CD1c-positive myeloid dendritic cell (primary cell): Measurements from ENCODE around the gene BANK1.

Experiments used
- DNase-seq: peaks from one replicate; pipeline ENCODE4 v3.0.0-alpha.2; 2016; ENCODE audit errors: extremely low spot score

BANK1 gene

DNA sequence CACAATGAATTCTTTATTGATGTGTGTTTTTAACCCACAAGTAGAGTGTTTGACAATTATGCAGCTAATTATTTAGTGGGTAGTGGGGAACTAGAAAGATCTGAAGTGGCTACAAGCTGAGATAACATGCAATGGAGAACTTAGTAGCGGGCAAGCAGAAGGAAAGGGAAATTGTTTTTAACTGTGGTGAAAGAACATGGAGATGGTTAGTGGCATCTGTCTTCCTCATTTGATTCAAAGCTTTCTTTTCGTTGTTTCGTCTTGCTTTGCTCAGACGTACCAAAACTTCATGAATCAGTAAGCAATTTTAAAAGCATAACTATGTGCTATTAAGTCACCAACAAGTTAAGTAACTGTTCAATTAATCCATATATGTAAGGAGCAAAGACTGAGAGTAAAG, 169.9 kb downstream of the BANK1 start:
- DNase-seq, result no peak

DNA sequence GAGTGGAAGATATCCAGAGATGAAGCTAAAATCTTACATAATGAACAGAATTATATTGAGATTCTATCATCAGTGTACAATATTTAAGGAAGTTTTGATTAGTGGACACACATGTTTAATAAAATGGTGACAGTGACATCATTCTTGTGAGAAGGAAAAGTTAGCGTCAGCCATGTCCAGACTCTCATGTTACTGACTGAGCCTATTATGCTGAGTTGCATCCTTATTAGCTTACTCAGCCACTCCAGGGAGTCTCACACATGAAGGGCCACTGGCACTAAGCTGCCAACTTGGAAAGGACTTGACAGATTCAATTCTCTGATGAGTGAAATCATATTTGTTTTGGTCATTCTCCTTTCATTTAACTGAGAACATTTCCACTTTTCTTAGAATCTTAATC, 170.6 kb downstream of the BANK1 start:
- no peak for DNase-seq

DNA sequence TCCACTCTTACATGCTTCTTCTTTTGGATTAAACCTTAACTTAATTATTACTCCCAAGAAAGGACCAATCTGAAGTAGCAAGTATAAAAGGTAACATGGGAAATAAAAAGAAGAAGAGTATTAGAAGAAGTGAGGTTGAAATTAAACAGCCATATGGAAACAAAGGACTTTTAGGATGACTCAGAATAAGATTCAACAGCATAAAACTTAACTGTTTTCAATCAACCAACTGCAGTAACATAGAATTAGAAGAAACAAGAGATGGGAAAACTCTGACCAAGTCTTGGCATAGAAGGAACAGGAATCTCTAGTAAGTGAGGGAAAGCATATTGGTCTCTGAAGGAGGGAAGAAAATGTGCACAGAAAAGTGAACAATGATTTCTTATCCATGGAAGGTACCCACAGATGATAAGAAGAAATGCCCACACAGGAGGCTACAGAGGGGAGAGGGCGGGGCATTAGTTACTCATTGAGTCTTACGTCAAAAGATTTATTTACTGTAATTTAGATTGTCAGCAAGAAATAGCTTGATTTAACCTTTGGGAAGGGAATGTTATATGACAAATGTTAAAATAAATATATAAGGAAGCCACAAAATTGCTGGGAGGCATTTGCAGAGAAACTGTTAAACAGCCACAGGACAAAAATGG, 177.3 kb downstream of the BANK1 start:
- DNase-seq, result no peak

DNA sequence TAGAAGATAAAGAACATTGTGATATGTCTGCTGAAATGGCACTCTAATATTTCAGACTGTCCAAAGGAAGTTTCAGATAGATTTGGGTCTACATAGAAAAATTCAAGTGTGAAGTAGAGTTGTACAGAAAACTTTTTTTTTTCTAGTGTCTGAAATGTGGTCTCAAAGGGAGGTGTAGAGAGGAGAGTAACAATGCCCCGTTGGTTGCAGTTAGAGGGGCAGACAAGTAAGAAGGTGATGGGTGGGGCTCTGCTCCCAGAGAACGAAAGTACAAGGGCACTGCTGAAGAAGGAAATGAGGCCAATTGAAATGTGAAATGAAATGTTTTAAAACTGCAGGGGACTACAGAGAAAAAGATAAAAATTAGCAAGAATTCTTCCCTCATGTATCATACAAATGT, 177.8 kb downstream of the BANK1 start:
- DNase-seq, result no peak

DNA sequence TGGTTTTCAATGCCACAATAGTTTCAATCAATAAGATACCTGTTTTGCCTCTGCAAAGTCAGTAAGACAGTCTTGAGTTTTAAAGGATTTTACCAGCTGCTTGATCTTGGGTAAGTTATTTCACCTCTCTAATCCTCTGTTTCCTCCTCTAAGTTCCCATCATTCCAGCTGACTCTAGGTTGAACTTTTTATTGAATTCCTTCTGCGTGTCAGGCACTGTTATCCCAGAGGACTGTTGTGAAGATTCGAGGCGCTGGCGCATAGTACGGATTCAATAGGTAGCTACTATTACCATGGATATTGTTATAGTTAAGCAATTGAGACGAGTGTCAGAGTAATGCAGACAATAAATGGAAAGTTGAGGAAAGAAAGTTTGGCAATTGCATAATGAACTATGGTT, 179.4 kb downstream of the BANK1 start:
- DNase-seq, result no peak

DNA sequence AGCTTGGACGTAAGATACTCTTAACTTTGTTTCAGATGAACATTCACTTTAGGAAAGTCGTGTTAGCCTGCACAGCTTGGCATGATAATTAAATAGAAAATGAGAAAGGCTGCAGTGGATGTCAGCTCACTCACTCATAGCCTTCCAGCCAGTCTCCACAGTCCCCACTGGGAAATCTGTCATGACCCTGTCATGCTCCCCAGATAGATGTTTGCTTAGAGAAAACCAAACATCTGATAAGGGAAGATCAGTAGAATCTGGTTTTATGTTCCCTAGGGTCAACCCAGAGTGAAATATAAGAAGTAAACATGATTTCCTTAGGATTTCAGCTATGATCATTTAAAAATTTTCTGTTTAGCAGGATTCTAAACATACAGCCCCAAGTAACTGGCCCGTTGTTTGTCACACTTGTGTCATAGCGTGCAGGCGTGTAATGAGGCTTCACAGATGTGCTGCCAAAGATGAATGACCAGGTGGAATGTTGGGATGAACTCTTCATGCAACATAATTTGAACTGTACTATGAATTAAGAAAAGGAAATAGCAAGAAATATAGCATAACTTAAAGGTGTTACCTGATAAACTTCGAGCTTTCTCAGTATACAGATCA, 180.1 kb downstream of the BANK1 start:
- no peak for DNase-seq

DNA sequence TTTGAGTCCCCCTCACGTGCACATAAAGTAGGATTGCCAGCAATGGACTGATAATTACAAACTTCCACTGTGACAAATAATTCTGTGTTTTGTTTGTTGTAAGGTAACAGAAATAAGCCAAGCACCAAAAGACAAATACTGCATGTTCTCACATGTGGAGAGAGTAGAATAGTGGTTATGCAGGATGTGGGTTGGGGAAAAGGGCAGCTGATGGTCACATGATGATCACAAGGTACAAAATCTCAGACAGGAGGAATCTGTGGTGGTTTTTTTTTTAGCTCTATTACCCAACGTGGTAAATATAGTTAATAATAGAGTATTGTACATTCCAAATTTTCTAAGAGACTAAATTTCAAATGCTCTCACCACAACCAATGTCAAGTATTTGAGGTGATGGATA, 182.3 kb downstream of the BANK1 start:
- DNase-seq, result no peak

DNA sequence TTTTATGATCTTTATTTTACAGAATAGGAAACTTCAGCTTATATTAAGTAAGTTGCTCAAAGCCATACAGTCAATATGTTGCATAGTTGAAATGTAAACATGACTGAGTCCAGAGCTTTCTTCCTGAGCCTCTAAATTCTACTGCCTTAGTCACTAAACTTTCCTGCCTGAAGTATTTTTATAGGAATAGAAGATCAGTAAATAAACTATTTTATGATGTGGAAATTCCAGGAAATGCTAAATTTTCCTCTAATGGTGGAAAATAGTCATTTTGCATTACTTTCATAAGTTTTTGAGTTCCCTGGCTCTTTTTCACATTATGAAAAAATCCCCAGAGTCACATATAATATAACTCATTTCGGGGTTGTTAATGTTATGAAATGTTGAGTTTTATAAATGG, 182.8 kb downstream of the BANK1 start:
- no peak for DNase-seq

DNA sequence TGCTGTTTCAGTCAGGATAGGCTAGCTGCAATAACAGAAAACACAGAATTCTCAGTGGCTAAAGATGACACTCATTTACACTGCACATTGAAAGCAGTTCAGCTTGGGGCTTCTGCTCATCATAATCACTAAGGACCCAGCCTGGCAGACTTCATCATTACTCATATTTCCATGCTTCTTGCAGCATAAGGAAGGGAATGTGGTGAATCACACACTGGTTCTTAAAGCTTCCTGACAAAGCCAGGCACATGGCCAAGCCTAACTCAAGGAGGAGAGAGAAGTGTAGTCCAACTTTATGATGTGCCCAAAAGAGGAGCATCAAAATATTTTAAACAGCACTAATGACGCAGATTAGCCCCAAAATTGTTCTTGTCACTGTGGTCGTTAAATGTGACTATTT, 186.5 kb downstream of the BANK1 start:
- no peak for DNase-seq

DNA sequence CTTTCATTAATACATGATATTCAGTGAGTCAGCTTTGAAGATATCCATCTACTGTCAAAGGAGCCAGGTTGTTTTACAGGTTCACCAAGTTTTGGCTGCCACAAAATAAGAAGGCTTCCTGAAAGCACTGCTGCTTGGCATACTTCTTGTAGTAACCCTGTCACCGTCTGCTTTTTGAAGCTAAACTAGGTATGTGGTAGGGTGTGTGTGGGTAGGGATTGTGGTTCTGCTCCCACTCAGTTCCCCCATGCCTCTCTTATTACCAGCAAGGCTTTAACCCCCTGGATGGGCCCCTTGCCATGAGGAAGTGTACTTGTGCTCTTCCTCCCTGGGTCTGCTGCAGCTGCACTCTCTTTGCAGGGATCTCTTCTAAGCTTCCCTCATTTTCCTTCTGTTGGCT, 191.2 kb downstream of the BANK1 start:
- DNase-seq, result peak; percentile 10

DNA sequence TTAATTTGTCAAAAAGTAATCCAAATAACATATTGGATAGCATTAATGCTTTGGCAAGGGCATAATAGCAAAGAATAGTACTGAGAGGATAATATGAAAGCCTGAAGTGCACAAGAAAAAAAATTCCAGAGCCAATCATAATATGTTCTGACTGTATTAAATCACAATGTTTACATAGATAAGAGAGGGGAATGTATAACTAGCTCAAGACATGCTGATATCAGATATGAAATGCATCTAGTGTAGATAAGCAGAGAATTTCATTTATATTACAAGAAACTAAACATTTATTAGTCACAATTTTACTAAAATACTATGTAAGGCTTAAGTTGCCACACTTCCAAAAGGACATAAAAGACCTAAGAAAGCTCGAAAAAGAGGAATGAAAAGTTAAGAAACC, 193.3 kb downstream of the BANK1 start:
- DNase-seq, result no peak

DNA sequence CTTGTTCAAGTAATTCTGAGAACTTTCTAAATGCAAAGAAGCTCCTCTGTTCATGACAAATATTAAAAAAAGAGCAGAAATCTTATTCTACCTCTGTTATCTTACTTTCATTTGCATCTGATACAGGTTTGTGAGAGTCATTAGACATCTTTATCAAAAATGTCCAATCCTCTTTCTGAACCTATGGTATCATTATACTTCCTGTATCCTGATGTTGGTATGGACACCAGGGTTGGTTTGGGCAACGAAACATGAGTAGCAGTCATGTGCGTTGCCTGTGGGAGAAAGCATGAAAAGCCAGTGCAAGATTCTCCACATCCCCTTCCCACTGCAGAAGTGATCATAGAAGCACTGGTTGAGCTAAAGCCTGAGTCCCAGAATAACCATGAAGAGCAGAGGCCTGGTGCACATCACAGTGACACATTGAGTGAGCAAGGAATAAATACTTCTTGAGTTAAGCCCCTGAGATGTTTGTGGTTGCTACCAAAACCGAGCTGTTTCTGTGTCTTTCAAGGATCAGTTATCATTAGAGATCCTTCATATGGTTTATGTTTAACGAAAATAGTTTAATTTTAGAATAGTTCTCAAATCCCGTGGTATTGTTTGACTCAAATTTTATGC, 197.2 kb downstream of the BANK1 start:
- no peak for DNase-seq

DNA sequence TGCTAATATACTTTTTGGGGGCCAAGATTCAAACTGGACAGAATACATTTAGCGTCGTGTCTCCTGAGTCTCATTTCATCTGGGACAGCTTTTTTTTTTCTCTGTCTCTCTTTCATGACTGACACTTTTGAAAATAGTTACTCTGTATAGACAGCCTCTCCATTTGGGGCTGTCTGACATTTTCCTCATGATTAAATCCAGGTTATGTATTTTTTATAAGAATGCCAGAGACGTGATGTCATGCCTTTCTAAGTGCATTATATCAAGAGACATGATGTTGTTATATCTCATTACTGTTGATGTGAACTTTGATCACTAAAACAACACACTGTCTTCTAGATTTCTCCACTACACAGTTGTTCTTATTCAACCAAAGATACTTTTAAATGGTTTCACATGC, 199.0 kb downstream of the BANK1 start:
- DNase-seq, result no peak

DNA sequence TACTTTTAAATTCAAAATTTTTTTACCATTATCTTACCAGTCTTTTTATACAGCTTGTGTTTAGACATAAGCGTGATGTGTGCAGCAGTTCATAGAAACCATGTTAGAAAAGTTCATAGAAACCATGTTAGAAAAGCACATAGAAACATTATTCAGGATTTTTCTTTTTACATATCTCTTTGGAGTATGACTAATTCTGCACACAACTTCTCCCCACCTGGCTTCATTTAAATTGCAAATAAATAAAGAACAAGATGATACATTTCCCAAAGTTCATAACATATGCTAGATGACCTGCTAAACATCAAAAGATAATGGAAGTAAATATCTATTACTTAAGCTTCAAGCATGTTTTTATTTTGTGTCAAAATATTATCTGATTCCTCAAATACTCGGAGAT, 201.9 kb downstream of the BANK1 start:
- no peak for DNase-seq

DNA sequence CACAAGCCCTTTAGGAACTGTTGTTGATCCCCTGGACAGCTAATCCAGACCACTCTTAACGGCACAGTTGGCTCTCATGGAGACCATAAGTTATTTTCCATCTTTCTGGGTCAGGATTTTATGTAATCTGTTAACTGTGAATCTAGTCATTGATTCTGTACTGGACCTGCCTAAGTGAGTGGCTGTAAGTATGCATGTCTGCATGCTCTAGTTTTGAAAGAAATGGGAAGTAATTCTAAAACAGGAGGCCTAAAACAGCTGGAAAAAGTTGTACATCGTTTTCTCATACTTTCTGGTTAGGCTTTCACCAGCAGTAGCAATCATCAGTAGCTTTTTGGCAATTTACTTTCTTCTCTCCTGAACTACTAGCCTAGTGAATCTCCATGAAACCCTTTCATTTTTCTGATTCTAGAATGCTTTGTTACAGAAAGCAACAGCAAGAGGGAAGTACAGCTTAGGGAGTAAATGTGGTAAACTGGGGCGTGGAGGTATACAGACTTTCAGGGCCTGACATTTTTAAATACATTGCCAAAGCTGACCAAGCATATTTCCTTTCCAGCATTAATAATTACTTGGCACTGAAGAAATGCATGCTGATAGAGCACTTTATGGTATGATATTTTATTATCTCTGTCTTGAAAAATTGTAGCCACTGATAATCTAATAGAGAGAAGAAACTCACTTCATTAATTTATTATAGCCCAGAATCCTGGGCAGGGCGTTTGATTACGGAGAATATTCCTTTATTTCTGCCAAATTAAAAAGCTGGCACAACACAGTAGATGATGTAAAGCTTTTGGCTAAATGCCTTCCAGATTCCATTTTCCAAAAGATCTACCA, 202.7 kb downstream of the BANK1 start:
- DNase-seq, result no peak

DNA sequence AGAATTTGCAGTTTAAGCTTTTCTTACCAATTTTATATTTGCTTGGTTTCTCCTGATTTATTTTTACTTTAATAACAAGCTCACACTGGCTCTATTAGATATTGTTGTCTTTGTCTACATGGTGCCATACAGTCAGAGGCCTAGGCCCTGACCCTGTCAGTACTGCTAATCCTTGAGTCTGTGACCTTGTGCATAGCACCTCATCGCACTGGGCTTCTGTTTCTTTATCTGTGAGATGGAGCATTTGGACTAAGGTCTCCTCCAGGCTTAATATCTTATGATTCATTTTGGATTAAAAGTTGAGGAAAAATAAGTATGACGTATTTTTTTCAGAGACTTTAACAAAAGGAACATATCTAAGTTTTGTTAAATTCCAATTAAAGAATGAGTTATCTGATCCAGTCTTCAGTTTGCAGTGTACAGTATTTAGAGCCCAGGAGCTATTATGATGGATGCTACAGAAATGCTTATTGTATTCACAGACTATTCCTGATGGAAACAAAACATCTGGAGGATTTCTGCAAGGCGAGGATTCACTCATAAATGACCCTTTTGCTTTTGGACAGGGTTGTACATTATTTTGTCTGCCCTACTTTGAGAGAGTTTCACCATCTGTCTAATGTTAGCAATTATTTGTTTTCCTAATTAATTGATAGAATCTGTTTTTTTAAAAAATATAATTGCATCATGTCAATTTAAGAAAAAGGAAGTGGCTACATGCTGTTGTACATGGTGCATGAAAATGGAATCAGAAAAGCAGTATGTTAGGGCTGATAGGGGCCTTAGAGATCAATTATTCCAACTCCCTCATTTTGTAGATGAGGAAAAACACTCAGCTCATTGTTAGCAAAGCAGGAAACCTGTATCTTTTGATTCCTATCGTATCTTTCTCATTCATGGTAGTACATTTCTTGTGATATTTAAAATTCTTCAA, 203.6 kb downstream of the BANK1 start:
- no peak for DNase-seq

DNA sequence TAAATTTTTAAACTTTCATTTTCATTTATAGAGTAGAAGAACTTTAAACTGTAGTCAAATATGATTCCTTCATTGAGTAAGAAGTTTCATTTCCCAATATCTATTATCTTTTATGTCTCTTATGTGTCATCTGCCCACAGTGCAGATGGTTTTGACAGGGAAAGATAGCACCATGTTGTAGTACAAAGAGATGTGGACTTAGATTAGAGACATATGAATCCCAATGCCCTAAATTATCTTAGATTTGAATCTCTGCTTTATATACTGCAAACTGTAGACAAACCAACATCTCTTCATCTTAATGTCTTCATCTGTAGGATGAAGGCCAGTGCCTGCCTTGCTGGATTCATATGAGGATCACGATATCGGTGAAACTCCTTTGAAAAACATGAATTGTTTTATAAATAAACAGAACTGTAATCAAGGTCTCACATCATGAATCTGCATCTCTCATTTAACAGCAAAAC, 217.5 kb downstream of the BANK1 start:
- no peak for DNase-seq

DNA sequence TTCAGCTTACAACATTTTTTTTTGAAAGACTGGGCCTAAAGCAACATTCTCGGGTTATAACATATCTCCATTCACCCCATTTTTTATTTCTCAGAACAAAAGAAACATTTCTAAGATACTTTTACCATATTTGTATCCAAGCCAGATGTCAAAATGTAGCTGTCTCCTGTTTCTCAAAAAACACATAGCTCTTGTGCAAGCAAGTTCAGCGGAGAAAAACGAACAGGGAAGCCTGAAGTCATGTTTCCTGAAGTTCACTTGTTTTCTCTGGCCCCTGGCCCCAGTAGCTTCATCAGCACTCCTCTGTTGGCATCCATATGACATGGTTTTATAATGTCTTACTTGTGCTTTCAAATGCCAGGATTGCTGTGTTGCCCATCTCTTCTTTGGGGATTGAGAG, 218.2 kb downstream of the BANK1 start:
- no peak for DNase-seq

DNA sequence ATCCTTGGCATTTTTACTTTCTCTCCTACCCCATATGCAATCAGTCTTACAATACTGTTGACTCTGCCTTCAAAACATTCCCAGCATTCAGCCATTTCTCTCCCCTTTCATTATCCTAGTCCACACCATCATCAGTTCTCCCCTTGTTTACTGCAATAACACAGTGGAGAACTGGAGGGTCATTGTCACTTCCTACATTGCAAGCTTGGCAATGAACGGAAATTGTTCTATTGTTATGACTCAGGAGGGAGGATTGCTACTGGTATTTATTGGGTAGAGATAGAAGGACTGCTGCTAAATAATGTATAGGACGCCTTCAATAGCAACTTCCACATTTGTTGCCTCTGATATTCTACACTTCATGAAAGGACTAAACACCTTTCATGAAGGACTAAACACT, 231.8 kb downstream of the BANK1 start:
- DNase-seq, result no peak

DNA sequence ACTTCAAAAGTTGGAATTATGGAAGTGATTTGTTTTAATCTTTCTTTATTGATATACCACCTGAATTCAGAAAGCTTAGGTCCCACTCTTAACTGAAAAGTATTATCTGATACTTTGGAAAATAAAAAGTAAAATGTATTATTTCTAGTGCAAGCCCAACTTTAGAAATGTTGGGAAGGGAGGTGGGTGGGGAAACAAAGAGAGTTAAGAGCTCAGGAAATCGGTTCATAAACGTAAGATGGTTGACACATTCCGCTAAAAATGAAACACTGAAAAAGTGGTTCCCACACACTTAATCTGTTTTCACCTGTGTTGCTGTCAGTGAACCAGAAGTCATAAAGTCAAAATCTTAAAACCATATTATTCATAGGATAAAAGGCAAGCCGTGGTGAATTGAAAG, 237.4 kb downstream of the BANK1 start:
- no peak for DNase-seq

DNA sequence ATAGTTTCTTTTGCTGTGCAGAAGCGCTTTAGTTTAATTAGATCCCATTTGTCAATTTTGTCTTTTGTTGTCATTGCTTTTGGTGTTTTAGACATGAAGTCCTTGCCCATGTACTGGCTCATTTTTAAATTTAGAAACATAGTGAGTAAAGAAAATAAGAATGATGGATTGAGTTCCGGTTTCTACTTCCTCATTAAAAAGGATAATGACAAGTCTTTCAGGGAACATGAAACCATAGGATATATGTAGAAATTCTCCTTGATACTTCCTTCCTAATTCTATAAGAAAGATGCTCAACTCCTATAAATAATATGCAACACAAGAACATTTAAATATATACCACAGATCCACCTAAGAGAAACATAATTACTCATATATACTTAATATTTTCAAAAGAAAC, 240.9 kb downstream of the BANK1 start:
- DNase-seq, result no peak

DNA sequence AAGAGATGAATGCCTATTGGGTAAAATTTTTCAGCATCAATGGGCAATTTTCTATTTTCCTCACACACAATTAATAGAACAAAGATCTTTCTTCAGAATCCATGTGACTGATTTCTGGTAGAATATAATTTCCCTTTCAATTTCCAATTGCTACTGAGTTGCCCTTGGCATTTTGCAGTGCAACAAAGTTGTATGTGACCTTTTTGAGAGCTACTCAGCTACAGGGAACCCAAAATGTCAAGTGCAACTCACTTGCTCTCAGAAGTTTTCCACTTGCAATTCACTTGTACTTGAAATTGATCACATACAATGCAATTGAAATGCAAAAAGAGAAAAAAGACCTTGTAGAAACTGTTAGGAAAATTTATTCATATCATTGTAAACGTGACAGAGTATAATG, 245.5 kb downstream of the BANK1 start:
- no peak for DNase-seq
